Measurements from ENCODE around the gene ATE1. TPM values are rescaled to one million over a fixed set of nuclear protein-coding genes. Genes with fewer than 3 reads are reported as not detected.

ATE1 gene
- total RNA-seq, 1 experiment from 2014 or later, result 39.2 TPM

GRCh38 chr10:121774813-121775212, 153.0 kb downstream of the ATE1 start:
- no peak overlapping the region for H3K9ac ChIP-seq (ENCODE audit: low read length)
- CTCF ChIA-PET, result no interaction called here
- POLR2A ChIA-PET, result no interaction called here
- BruUV-seq (replicated peaks), result no TSS peak
- H3K4me3 ChIP-seq (replicated peaks in 1 of 2; ENCODE audit: low read depth in 1 of 2, low read length in 2 of 2), result no peak overlapping the region
- no peak overlapping the region for H3K4me2 ChIP-seq (ENCODE audit: low read length)
- no peak overlapping the region for H2AFZ ChIP-seq (ENCODE audit: low read depth, low read length, poor library complexity, severe bottlenecking)
- no peaks in the 10 kb centered on the region; a peak in 1 of 4 replicates for H3K4me1 ChIP-seq (ENCODE audit: control insufficient read depth in 1 of 2, insufficient read depth in 2 of 2, low read length in 2 of 2)
- no peaks in the 10 kb centered on the region for H3K36me3 ChIP-seq (ENCODE audit: control insufficient read depth in 1 of 2, insufficient read depth in 2 of 2, low read length in 2 of 2)
- RAD21 ChIA-PET (ENCODE audit: low non-redundant PET in 1 of 2, low total read pairs in 2 of 2, uncharacterized antibody in 2 of 2, unreplicated experiment in 2 of 2), result no interaction called here
- DNase-seq (ENCODE audit: low read depth, low spot score) (no peak), ATAC-seq (no peak)
- H3K9me3 ChIP-seq (ENCODE audit: control insufficient read depth in 1 of 2, insufficient read depth in 1 of 2, low read depth in 1 of 2, low read length in 2 of 2), result no peaks in the 10 kb centered on the region
- no peak overlapping the region for H3K27ac ChIP-seq (ENCODE audit: low read depth, low read length)
- H4K20me1 ChIP-seq (ENCODE audit: insufficient read depth), result no peaks in the 10 kb centered on the region
- no peaks in the 10 kb centered on the region for H3K27me3 ChIP-seq (ENCODE audit: insufficient read depth, low read length)
- H3K9me2 ChIP-seq (ENCODE audit: insufficient read depth), result no peaks in the 10 kb centered on the region
- TF ChIP-seq FOSL1 (IDR thresholded peaks at IDR 0.05; ENCODE audit: low read depth), result no peak
- TF ChIP-seq MAX (IDR thresholded peaks at IDR 0.05), result no peak
- intact Hi-C loops (cut with micrococcal nuclease), result no loop called here
- H3K79me2 ChIP-seq (ENCODE audit: insufficient read depth, low read length), result no peaks in the 10 kb centered on the region

- Histone ChIP-seq H3K9ac (ENCODE audit: low read length) (no peak overlapping the region), H3K36me3 (ENCODE audit: control insufficient read depth in 1 of 2, insufficient read depth in 2 of 2, low read length in 2 of 2) (no peaks in the 10 kb centered on the region), H3K27ac (ENCODE audit: low read depth, low read length) (no peak overlapping the region), H3K27me3 (ENCODE audit: insufficient read depth, low read length) (no peaks in the 10 kb centered on the region), H3K4me2 (ENCODE audit: low read length) (no peak overlapping the region), H3K9me2 (ENCODE audit: insufficient read depth) (no peaks in the 10 kb centered on the region), H3K79me2 (ENCODE audit: insufficient read depth, low read length) (no peaks in the 10 kb centered on the region), H2AFZ (ENCODE audit: low read depth, low read length, poor library complexity, severe bottlenecking) (no peak overlapping the region), H3K9me3 (ENCODE audit: control insufficient read depth in 1 of 2, insufficient read depth in 1 of 2, low read depth in 1 of 2, low read length in 2 of 2) (no peaks in the 10 kb centered on the region), H3K4me1 (ENCODE audit: control insufficient read depth in 1 of 2, insufficient read depth in 2 of 2, low read length in 2 of 2) (no peaks in the 10 kb centered on the region; a peak in 1 of 4 replicates), H4K20me1 (ENCODE audit: insufficient read depth) (no peaks in the 10 kb centered on the region), H3K4me3 (replicated peaks in 1 of 2; ENCODE audit: low read depth in 1 of 2, low read length in 2 of 2) (no peak overlapping the region)
- intact Hi-C loops (cut with micrococcal nuclease), result no loop called here
- no TSS peak for BruUV-seq (replicated peaks)
- TF ChIP-seq ZFX (IDR thresholded peaks at IDR 0.05), result no peak
- no peak for TF ChIP-seq REST (IDR thresholded peaks at IDR 0.05; ENCODE audit: low read depth)
- no peak for TF ChIP-seq TCF7L2 (IDR thresholded peaks at IDR 0.05; ENCODE audit: borderline replicate concordance, extremely low read depth, insufficient read depth, insufficient read length)
- no peak for TF ChIP-seq SIN3A (IDR thresholded peaks at IDR 0.05; ENCODE audit: low read depth)
- no peak for TF ChIP-seq ATF3 (IDR thresholded peaks at IDR 0.05)
- no peak for TF ChIP-seq ZNF274 (IDR thresholded peaks at IDR 0.05; ENCODE audit: low read depth, low read length)
- no peak for TF ChIP-seq FOSL1 (IDR thresholded peaks at IDR 0.05; ENCODE audit: low read depth)
- no peak for TF ChIP-seq CEBPB (IDR thresholded peaks at IDR 0.05; ENCODE audit: low read depth)
- TF ChIP-seq ELF1 (IDR thresholded peaks at IDR 0.05; ENCODE audit: borderline replicate concordance, low read depth), result no peak
- TF ChIP-seq POLR2A (IDR thresholded peaks at IDR 0.05; ENCODE audit: borderline replicate concordance, extremely low read depth, insufficient read depth, insufficient read length), result no peak
- TF ChIP-seq CTCF (IDR thresholded peaks at IDR 0.05 in 2 of 3, conservative IDR thresholded peaks at IDR 0.05 in 1 of 3; ENCODE audit: borderline replicate concordance in 1 of 3, insufficient read depth in 1 of 3, low read depth in 2 of 3, low read length in 2 of 3), result no peak
- RAD21 ChIA-PET (ENCODE audit: low non-redundant PET in 1 of 2, low total read pairs in 2 of 2, uncharacterized antibody in 2 of 2, unreplicated experiment in 2 of 2), result no interaction called here
- CTCF ChIA-PET, result no interaction called here
- POLR2A ChIA-PET, result no interaction called here
- ATAC-seq (no peak), DNase-seq (ENCODE audit: low read depth, low spot score) (no peak)
Observed at GRCh38 chr10:121774404-121774803, 153.4 kb downstream of the ATE1 start.

All from HCT116 (cell line).